GM21529 (cell line): Measurements from ENCODE around the gene EPGN.
A peak's percentile ranks its signal among the peaks of the same experiment; 100 is the strongest.

ENCODE experiments used
- ATAC-seq: cut with Tn5 transposase; IDR thresholded peaks from one replicate; pipeline ENCODE4 v1.9.1; 2021; ENCODE audit not compliant: unreplicated experiment

EPGN gene

DNA sequence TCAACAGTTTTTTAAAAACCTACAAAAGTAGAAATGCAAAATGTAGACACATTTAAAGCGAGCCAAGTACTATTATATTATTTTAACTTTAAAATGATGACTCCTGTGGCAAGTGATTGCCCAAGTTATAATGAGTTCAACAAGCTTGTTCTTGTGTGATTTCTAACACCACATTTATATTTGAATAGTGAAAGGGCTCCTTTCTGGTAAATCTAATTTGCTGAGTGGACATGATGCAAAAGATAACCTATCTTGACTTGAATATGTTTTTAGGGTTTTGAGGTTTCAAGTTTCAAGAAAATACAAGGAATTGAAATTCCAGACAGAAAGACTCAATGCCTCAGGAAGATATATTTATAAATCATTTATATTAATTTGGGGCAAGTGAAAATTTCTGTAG, 1.1 kb upstream of the EPGN start:
- ATAC-seq: no peak

DNA sequence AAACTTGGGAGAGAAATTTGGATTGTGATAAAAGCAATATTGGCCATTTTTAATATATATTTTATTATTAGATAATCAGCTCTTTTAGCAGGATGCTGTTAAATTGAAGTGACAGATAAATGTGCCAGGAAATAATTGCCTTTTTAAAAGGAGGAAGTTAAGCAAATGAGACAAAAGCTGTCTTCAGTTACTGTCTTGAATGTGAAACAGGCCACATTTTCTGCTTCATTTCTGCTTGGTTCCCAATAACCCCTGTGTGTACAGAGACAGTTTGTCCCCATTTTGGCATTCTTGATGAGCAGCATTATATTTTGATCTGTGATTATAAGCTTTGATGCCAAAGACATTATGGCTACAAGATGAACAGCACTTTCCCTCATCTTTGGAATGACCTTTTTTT, 953 bp downstream of the EPGN start:
- no peak for ATAC-seq

DNA sequence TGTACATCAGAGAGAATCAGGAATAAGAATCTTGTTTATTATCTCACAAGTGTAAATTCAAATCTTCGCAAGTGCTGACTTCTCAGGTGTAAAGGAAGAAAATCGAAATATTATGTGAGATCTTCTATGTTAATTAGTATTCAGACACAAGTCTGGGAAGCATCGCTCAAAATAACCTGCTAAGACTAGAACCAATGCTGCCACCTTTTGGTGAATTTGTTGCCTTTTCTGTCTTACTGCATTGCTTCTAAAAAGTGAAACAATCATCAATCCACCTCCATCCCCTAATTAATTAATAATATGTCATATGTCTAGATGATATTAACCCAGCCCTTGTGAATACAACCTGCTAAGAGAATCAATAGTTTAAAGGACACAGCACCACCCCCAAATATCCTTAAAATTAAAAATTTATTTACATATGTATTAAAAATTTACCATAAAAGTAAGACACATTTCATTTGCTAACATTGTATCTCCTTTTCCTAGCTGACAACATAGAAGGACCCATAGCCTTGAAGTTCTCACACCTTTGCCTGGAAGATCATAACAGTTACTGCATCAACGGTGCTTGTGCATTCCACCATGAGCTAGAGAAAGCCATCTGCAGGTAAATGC, 3.5 kb downstream of the EPGN start:
- peak; percentile 78 for ATAC-seq

DNA sequence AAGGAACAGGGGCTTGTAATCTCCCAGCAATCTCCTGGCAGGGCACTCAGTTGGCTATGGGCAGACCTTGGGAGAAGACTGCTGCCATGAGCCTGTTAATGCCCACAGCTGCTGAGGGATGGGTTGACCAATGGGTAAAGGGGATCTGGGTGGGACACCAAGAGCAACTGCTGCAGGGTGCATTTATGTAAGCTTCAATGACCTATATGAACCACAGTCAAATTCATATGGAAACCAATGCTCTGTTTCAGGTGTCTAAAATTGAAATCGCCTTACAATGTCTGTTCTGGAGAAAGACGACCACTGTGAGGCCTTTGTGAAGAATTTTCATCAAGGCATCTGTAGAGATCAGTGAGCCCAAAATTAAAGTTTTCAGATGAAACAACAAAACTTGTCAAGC, 6.1 kb downstream of the EPGN start:
- no peak for ATAC-seq

DNA sequence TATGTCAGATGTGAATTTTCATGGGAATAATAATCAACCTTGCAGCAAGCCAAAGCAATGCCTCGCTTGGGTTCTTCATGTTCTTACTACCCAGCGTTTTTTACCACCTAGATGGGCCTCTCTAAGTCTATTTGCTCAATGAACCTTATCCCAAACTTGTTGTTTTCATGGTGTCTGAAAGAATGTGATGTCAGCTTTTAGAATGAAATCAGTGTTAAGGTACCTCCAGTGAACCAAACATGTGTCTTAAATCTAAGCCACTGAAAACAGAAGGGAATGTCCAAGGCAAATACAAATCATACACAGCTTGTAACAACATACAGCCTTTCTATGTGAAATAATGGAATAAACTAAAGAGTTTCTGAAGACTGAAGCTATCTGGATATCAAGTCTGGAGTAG, 6.7 kb downstream of the EPGN start:
- no peak for ATAC-seq

DNA sequence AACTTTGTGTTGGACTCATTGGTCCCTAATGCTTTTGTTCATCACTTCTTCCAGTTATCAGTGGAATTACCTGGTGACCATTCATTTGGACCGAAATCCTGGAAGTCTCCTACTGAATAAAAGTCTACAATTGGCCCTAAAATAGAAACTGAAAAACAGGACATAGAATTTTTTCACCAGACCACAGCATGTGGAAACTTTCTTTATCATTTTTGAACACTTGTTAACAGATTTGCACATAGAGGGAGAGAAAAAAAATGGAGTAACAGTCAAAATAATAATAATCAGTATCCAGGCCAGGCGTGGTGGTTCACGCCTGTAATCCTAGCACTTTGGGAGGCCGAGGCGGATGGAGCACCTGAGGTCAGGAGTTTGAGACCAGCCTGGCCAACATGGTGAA, 7.1 kb downstream of the EPGN start:
- ATAC-seq: no peak

DNA sequence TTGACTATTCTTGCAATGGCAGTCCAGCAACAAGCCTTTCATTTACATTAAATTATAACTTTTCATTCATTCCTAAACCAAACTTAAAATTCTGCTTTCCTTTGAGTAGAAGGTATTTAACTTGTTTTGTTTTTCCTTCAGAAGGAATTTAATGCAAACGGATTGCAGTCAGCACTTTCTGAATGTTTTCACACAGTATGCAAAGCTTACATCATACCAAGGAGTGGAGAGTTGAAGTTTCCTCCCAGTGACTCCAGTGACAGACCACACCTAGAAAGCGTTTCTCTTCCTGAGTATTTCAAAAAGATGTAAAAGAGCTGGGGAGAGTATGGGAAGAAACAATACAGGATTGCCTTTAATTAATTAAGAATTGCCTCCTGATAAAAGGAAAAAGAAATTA, 8.1 kb downstream of the EPGN start:
- ATAC-seq: no peak

DNA sequence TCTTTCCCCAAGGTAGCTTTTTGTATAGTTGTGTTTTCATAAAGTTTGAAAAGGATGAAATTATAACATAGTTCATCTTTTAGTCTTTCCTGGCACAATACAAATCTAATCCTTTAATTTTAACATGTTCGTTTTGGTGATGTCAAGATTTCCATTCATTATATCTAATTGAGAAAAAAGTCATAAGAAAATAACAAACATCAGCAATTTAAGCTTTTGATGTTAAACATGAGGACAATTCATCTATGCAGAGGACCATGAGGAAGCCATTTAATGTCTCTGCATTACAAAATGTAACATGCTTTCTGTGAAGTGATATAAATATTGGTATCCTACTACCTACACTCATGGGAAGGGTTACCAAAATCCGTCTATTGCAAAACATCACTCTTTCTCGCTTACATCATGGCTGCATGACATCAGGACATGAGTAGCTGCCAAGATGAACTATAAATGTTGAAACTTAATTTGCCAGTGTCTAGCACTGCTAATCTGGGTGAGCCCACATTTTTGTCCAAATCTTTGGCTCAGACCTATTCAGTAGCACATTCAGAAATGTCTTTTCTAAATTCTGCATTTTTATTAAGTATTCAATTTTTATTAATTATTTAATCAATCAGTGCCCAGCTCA, 9.5 kb downstream of the EPGN start:
- ATAC-seq: no peak

DNA sequence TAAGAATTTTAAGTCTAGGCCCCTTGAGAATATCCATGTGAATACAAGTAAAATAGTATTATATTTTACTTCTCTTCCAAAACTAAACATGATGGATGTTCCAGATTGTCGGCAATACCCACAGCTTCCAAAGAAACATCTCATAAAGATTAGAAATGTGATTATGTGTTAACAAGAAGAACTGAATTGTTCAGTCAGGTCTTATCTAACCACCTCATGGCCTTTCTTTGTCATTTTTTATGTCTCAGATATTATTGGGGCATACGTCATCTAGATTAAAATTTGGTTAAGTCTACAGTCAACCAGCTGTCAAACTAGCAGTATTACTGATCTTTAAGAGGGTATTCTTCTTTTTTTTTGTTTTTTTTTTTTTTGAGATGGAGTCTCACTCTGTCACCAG, 10.0 kb downstream of the EPGN start:
- no peak for ATAC-seq

DNA sequence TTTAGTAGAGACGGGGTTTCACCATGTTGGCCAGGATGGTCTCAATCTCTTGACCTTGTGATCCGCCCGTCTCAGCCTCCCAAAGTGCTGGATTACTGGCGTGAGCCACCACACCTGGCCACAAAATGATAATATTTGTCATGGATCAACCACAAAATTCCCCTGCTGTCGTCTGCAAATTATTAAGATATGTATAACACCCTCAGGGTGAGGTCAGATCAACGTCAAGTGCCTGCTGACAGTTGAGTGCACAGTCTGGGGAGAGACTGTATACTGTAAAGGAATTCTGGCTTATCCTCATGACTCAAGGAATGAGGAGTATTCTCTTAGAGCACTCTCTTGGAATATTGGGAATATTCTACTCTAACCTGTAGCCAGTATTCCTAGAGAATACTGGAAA, 11.2 kb downstream of the EPGN start:
- ATAC-seq: no peak

DNA sequence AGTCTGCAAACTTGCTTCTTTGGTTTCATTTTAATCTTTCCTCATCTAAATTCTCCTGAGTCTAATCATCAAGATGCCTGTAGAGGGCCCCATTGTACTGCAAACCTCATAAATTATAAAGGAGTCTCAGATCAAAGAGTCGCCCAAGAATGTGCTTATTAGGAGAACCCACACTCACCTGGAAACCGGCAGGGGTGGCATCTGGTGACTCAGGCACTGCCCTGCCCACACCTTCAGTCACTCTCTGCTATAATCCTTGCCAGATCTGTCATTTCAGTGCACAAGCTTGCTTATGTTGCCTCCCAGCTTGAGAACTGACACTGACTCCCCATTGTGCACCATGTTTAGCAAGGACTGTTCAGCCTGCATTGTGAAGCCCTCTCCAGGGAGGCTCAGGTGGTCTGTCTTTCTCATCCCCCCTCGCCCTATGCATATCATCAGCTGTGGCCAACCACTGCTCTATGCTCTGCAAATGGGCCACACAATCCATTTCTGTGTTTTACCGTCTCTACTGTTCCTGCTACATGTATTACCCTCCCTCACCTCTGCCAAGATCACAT, 12.4 kb downstream of the EPGN start:
- peak; percentile 82 for ATAC-seq

DNA sequence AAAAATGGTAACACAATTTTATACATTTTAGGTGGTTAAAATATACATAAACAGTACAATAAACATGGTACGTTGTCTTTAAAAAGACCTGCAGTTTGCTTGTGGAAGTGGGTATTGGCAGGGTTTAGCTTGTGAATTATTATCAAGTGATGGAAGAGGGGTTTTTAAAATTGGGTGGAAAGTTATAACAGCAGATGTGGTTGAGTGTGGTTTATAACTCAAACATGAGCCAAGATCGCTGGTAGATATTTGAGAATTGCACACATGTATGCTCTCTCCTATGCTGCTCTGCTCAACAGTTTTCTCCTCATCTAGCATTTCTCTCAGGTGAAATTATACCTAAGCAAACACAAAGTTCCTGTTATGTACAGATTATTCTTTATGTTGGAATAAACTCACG, 14.0 kb downstream of the EPGN start:
- no peak for ATAC-seq

DNA sequence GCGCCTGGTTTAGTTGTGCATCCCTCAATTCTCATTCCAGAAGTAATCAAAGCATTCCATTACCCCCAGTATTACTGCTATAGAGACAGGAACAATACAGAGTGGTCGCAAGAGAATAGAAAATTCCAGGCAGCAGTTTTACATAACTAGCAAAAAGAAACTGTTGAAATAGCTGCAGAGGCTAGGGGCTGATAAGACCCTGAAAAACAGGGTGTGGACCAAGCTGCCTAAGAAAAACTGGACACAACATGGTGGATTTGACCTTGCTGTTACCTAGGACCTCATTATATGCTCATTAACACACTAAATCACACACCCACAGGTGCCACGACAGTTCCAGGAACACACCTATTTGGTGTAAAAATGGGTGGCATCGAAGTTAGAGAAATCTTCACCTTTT, 15.4 kb downstream of the EPGN start:
- ATAC-seq: no peak

DNA sequence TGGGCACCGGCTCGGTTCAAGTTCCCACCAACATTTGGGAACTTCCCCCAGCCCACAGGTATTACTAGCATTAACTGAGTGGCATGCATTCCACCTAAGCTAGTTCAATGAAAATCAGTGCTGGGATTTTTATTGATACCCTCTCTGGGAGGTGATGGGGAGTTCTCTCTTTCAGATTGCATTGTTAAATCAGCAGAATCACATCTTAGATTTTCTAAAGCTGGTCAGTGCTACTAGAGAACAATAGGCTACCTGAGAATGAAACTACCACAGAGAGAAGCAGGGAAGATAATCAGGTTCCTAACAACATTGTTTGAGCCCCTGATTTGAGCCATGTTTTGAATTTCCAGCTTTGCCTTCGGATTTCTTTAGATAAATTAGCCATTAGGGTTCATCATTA, 16.0 kb downstream of the EPGN start:
- no peak for ATAC-seq

DNA sequence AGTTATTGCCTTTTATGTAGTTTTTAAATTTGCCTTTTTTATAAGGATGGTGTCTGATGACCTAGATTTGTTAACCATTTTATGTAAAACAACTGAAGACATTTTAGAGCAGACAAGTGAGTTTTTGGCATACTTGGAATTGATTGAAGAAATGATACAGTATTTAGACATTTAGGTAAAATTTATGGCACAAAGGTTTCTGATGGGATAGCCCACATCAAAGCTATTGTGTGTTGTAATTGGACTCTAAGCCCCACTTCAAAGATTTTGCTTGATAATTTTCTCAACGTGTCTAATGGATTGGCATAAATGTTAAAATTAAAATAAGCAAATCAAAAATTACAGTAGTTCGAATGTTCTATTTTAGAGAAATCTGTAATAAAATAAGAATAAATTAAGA, 17.6 kb downstream of the EPGN start:
- no peak for ATAC-seq

DNA sequence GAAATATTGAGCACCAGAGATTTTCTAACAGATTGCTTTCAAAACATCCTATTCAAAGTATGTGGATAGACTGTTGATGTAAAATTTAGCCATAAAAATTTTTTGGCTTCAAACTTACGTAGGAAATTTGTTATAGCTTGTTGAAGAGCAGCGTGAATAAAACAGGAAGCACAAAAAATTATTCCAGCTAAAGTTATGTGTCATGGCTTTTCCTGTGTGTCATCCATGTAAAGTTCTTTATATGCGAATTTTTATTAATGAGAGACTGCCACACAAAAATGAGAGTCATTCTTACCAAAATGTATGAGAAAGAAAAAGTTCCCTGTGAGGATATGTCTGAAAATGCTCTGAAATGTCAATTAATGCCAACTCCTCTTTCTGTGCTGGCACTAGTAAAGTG, 19.5 kb downstream of the EPGN start:
- ATAC-seq: no peak

DNA sequence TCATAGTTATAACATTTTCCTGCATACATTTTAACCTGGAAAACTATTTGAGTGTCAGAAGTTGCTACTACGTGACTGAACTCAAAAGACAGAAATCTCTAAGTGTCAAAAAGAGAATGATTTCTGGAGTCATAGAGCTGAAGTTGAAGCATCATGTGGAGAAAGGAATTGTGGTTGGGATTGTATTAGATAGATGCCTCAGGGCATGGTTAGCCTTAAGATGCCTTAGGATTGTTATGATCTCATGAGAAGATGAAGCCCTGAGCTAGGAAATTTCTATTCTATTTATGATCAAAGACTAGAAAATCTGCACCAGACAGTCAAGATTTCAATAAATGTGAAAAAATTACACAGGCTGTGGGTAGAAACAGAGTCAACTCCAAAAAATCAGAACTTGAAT, 20.2 kb downstream of the EPGN start:
- ATAC-seq: no peak

DNA sequence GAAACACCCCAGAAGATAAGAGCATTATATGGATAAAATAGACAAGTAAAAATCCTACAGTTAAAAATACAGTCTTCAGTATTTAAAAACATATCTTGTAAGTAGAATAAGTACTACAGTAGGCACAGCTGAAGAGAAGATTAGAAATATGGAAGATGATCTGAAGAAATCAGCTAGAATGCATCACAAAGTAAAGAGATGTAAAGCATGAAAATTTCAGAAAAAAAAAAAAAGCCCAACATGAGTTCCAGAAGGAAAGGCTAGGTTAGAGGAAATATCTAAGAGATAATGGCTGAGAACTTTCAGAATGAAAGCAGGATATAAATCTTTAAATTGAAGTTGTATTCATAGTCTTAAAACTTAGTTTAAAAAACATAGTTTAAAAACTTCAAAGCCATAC, 21.0 kb downstream of the EPGN start:
- no peak for ATAC-seq

DNA sequence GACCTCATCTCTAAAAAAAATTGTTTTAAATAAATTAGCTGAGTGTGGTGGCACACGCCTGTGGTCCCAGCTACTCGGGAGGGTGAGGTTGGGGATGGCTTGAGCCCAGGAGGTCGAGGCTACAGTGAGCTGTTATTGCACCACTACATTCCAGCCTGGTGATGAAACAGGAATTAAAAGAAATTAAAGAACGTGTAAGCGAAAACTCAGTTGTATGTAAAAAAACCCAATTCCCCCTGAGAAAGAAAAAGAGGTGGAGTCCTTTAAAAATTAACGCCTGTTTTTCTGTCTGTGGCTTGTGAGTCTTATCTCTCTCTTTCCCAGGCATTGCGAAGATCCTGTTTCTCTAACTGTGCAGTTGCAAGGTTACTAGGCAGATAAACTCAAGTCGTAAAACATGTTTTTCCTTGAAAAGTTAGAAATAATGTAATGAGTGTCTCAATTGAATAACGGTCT, 22.1 kb downstream of the EPGN start:
- no peak for ATAC-seq

DNA sequence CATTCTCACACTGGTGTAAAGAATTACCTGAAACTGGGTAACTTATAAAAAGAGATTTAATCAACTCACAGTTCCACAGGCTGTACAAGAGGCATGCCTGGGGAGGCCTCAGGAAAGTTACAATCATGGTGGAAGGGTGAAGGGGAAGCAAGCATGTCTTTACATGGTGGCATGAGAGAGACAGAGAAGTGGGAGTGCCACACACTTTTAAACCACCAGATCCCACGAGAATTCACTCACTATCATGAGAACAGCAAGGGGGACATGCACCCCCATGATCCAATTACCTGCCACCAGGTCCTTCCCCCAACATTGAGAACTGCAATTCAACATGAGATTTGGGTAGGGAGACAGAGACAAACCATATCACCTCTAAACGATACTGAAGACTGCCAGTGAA, 23.0 kb downstream of the EPGN start:
- no peak for ATAC-seq

DNA sequence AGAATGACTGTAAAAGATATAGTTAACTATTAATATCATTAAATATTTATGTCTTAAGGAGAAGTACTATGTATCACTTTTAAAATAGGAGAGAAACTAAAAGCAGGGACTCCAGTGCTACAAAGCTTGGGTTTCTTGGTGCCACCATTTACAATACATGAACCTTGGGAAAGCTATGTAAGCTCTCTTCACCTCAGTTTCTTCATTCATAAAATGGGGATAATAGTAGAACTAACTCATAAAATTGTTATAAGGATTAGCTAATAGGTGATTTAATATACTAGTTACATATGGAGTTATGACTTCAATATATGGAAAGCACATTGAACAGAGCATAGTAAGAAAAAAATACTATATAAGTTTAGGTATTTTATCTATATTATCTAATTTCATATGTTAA, 23.7 kb downstream of the EPGN start:
- ATAC-seq: no peak

DNA sequence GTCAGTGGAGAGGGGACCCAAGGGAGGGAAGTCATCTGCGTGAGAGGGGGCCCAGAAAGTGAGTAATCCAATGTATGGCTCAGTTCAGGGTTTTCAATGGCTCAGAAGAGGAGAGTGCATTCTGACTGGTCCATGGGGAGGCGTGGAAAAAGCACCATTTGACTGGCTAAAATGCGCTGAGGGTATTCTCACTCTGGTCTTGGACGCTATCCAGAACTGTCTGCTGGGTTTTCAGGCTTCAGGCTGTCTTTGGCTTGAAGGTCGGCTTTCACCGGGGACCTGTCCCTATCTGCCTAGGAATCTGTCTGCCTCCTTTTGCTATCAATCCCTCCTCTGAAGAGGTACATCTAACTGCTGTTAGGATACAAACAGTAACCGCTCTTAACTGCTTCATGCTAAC, 26.4 kb downstream of the EPGN start:
- no peak for ATAC-seq
